HG03095 (cell line): ENCODE data around the gene MCF2.
"Not testable (repeated sequence)": the region's sequence is repeated elsewhere in the genome, so short reads cannot be mapped to it uniquely, and the experiment has no call there.

ENCODE experiments used
- ATAC-seq: cut with Tn5 transposase; IDR thresholded peaks from one replicate; pipeline ENCODE4 v1.9.1; 2021; ENCODE audit warnings: moderate library complexity; ENCODE audit not compliant: unreplicated experiment

The MCF2 gene

DNA sequence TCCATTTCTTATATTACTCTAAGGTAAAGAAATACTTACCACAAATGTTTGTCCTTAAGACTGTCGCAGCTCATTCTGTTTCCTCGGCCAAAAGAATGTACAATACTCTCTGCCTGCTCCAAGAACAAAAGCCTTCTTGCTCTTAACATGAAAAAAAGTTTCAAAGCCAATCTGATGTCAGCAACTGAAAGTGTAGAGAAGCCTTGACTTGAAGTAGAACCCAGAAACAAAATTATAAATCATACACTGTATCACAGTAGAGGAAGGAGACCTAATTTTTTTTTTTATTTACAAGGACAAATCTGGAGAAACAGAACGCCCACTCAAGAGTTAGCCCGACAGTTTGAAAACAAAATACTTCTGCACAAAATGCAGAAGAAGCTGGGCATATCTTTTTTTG, at the start of gene MCF2:
Gene MCF2 (minus strand): TSS at position 101 of the 400 bp plus-strand sequence. CDS start 56,423 bp downstream, outside the sequence.
- no peak for ATAC-seq

DNA sequence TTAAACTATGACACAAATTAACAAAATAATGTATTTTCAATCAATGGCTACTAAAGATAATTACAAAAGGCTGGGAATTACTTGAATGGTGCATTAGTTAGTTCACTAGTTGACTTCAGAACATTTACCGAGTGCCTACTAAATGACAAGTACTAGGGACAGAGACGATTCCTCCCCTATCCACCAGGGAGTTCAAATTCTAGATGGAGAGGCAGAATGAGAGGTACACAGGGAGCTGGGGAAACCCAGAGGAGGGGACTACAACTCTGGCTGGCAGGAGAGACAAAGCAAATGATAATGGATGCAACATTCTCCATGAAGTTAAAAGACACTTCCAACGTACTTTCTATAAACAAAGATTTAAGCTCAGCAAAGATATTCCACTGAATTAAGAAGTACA, 43.1 kb upstream of the MCF2 start:
- ATAC-seq: no peak

DNA sequence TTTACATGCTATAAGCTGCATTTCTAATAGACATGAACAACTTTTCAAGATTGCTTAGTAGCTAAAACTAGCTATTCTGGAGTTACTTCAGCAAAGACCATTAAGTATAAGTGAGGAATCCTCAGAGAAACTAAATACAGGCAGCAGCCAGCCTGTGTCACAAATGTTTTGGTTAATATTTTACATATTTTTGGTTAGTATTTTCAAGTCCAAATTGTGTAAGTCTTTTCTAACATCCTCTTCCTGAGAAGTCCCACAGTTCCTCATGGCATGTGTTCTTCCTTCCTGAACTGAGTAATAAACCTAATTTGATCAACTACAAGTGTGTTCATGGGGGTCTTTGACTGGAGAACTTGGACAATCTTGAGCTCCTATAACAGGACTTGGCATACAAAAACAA, 42.4 kb upstream of the MCF2 start:
- no peak for ATAC-seq

GRCh38 chrX:139739138-139739537, 31.2 kb upstream of the MCF2 start:
- ATAC-seq: peak; percentile 94

- peak; percentile 45 for ATAC-seq
These were observed 30.6 kb upstream of the MCF2 start for GRCh38 chrX:139738581-139738980.

DNA sequence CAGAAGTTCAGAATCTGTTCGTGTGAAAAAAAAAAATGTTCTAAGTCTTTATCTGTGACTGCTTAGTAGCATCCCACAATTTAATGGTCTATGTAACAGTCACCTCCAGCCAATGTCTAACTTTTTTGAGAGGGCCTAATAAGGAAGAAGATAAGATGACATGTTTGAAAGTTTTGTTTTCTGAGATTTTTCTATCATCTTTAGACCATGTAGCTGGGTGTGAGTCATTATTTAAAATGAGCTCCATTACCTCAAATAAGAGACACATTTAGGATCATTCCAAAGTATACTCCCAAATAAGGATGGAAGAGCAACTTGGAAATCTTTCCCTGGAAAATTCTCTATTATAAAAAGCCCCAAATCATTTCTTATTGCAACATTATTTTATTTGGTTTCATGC, 28.2 kb upstream of the MCF2 start:
- ATAC-seq: no peak

- ATAC-seq: no peak
These were observed 27.0 kb upstream of the MCF2 start for GRCh38 chrX:139734996-139735395.

- peak; percentile 84 for ATAC-seq
These were observed 17.8 kb upstream of the MCF2 start for GRCh38 chrX:139725720-139726119.

- ATAC-seq: no peak
These were observed 16.7 kb upstream of the MCF2 start for GRCh38 chrX:139724626-139725025.

- no peak for ATAC-seq
These were observed 13.0 kb upstream of the MCF2 start for GRCh38 chrX:139720979-139721378.

GRCh38 chrX:139720136-139720535, 12.2 kb upstream of the MCF2 start:
- no peak for ATAC-seq

GRCh38 chrX:139702658-139703057, 5.3 kb downstream of the MCF2 start:
- ATAC-seq: no peak

GRCh38 chrX:139692908-139693307, 15.1 kb downstream of the MCF2 start:
- no peak for ATAC-seq

- ATAC-seq: no peak
These were observed 15.5 kb downstream of the MCF2 start for GRCh38 chrX:139692506-139692849.

DNA sequence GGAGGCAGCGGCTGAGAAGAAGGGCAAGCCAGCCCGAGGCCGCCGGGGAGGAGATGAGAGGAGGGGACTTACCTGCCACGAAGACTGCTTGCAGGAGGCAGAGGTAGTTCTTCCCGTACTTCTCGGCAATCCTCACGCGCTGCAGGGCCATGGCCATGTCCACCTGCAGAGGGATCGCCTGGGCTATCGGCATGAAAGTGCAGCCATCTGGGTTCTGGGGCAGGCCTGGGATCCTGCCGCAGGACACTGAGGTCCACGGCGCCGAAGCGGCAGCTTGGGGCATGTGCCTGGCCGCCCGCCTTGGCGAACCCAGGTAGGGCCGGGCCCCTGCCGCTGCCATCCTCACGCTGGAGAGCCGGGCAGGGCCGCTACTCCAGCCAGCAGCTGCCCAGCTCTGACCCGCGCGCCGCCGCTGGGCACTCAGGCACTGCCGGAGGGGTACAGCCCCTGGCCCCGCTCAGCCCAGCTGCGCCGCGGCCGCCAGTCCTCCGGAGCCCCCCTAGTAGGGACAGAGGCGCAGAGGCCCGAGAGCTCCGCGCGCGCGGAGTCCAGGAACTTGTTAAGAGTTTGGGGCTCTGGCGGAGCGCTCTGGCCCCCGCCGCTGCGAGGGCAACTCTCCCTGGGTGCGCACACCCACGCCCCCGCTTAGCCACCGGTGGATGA, 16.0 kb downstream of the MCF2 start:
- ATAC-seq: no peak

- ATAC-seq: no peak
These were observed 16.5 kb downstream of the MCF2 start for GRCh38 chrX:139691493-139691842.

DNA sequence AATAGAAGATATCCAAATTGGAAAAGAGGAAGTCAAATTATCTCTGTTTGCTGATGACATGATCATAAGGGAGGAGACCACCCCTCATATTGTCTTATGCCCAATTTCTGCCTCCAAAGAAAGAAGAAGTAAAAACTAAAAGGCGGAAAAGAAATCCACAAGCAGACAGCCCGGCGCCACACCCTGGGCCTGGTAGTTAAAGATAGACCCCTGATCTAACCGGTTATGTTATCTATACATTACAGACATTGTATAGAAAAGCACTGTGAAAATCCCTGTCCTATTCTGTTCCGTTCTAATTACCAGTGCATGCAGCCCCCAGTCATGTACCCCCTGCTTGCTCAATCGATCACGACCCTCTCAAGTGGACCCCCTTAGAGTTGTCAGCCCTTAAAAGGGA, 22.8 kb downstream of the MCF2 start:
- ATAC-seq: not testable (repeated sequence)

DNA sequence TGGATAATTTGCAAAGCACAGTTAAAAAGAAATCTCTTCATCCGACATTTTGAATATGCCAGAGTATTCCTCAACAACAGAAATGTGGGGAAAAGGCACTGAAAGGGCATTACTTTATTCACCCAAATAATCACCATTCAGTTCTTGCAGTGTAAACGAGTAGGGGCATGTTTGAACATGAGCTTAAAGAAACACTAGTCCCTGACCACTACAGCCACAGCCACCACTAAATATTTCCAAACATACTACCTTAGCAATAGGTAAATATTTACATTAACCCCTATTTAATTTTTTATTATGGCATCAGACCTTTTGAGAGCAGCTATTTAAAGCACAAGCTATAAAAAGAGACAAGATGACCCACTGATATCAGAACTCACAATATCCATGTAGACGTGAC, 27.6 kb downstream of the MCF2 start:
- ATAC-seq: no peak

DNA sequence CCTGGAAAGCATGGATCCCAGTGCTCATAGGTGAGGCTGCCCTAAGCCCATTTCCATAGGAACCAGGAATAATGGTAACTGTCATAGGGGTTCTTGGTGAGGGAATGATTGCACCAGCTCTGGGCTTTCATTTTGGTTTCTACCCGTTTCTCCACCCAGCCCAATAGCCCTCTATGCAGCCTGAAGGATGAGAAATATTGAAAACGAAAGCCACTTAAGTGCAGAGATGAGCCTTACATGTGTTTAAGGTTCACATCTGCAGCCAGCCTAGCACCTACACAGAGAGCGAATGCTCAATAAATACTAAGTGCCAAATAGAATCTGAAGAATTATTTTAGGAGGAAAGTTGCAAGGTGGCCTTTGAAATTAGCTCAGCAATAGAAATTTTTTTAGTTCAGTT, 60.4 kb downstream of the MCF2 start:
- peak; percentile 88 for ATAC-seq

DNA sequence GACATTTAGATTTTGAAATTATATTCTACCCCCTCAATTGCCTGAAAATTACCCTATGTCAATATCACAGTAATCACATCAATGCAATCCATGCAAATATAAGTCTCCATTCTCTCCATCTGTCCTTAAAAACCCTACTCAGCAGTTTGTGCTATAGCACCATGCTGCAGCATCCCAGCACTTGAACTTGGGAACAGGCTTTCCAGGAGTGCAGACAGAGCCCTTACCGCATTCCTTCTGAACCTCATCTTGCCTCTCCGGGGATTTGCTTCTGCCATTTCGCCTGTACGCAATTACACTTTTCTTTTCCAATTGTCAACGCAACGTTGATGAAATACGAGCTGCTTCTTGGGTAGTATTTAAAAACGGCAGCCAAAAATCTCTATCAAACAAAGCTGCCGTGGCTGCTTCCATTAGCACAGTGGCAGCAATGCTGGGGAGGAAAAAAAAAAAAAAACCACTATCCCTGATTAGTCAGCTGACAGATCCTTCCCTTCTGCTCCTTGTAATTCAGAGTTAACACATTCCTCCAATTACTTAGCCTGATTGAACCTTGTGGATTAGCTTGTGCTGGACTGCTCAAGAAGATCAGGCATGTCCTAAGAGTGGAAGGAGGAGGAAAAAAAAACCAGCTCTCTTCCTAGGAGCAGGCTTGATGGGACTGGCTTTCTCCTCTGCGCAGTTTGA, 65.6 kb downstream of the MCF2 start:
- no peak for ATAC-seq

DNA sequence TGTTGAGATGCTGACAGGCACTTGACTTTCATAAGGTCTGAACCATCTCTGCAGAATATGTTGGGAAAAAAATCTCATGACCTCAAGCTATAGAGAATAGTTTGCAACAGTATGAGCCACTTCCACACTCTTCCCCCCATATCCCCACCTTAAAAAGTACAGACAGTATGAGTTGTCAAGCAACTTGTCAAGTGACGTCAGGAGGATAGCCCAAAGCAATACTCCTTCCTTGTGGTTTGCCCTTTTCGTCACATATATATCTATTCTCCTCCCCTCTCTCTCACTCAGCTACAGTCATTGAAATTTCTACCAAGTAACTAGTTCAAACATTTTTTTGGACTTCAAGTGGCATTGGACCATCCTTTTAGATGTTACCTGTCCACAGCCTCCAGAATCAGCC, 67.7 kb downstream of the MCF2 start:
- no peak for ATAC-seq

DNA sequence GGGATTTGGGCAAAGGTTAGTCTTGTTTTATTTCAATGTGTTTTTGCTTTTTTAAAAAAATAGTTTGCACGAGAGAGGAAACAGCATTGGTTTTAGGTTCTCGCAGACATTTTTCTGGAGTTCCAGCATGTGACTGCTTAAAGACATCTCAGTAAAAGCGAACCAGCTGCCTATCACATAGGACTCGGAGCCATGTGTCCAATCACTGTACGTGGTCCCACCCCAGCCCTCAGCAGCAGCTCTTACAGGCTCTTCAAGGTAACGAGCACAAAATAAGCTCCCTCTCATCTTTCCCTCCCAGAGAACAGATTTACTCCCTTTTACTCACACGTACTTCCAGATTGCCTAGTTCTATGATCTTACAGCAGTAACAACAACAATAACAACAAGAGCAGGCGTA, 68.7 kb downstream of the MCF2 start:
- ATAC-seq: no peak

DNA sequence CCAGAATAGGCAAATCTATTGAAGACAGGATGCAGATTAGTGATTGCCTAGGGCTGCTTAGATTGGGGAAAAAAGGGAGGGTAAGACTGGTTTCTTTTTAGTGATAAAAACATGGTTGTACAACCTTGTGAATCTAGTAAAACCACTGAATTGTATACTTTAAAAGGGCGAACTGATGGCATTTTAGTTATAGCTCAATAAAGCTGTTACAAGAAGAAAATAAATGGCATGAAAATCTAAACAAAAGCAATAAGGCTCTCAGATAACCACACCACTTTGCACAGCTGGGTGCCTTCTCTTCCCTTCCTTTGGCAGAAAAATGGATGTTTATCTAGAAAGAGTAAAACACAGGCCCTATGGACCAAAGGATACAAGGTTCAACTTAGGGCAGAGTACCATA, 107.9 kb downstream of the MCF2 start:
- ATAC-seq: no peak
